OCI-LY1 (cell line): ENCODE results near the gene SPESP1.
"Not testable (repeated sequence)": the region's sequence is repeated elsewhere in the genome, so short reads cannot be mapped to it uniquely, and the experiment has no call there.

Source experiments
- H2AFZ ChIP-seq: fragments of 200-600 bp; sonication (generic), shearing (Covaris generic); 2 replicates; pipeline ENCODE4 v1.6.0; 2014; ENCODE audit warnings: antibody characterized with exemption, mild to moderate bottlenecking, low read length
- H3F3A ChIP-seq: fragments of 200-600 bp; sonication (generic), shearing (Covaris generic); 2 replicates; pipeline ENCODE4 v1.6.0; 2014; ENCODE audit warnings: mild to moderate bottlenecking, antibody characterized with exemption, low read length, moderate library complexity; ENCODE audit not compliant: insufficient read depth
- H3K27ac ChIP-seq: fragments of 200-600 bp; sonication (generic); 2 replicates; pipeline ENCODE4 v1.5.1; 2014; ENCODE audit warnings: low read length, mixed run types, mild to moderate bottlenecking, low read depth; ENCODE audit not compliant: poor library complexity, severe bottlenecking
- H3K27me3 ChIP-seq: fragments of 200-600 bp; sonication (generic); 2 replicates; pipeline ENCODE4 v1.6.0; 2014; ENCODE audit warnings: antibody characterized with exemption, mild to moderate bottlenecking, low read length, moderate library complexity; ENCODE audit not compliant: insufficient read depth
- H3K36me3 ChIP-seq: fragments of 200-600 bp; sonication (generic); 2 replicates; pipeline ENCODE4 v1.6.1; 2014; ENCODE audit warnings: mild to moderate bottlenecking, antibody characterized with exemption, low read length, moderate library complexity, mixed read lengths; ENCODE audit not compliant: insufficient read depth
- H3K4me1 ChIP-seq: fragments of 200-600 bp; sonication (generic); 2 replicates; pipeline ENCODE4 v1.5.1; 2014; ENCODE audit warnings: mild to moderate bottlenecking, low read length, moderate library complexity; ENCODE audit not compliant: insufficient read depth, severe bottlenecking
- H3K4me2 ChIP-seq: fragments of 200-600 bp; sonication (generic), shearing (Covaris generic); 2 replicates; pipeline ENCODE4 v1.6.1; 2014; ENCODE audit warnings: low read length
- H3K4me3 ChIP-seq: fragments of 200-600 bp; sonication (generic); 2 replicates; pipeline ENCODE4 v1.5.1; 2014; ENCODE audit warnings: low read length, low read depth, mild to moderate bottlenecking, mixed read lengths; ENCODE audit not compliant: poor library complexity, severe bottlenecking
- H3K79me2 ChIP-seq: fragments of 200-600 bp; shearing (Covaris generic); 2 replicates; pipeline ENCODE4 v1.6.1; 2016; ENCODE audit warnings: mixed run types, low read length, mixed read lengths; ENCODE audit not compliant: insufficient read depth
- H3K9ac ChIP-seq: fragments of 200-600 bp; sonication (generic), shearing (Covaris generic); 2 replicates; pipeline ENCODE4 v1.6.1; 2014; ENCODE audit warnings: mild to moderate bottlenecking, low read length, mixed read lengths
- H3K9me2 ChIP-seq: fragments of 200-600 bp; sonication (generic), shearing (Covaris generic); 2 replicates; pipeline ENCODE4 v1.6.1; 2014; ENCODE audit warnings: low read depth, mild to moderate bottlenecking, low read length, mixed read lengths
- H3K9me3 ChIP-seq: fragments of 200-600 bp; shearing (Covaris generic); 2 replicates; pipeline ENCODE4 v1.6.1; 2014; ENCODE audit warnings: low read length, mixed read lengths
- H4K20me1 ChIP-seq: fragments of 200-600 bp; sonication (generic), shearing (Covaris generic); 2 replicates; pipeline ENCODE4 v1.6.0; 2016; ENCODE audit warnings: mild to moderate bottlenecking, low read length; ENCODE audit not compliant: insufficient read depth
- EZH2 ChIP-seq: fragments of 200-600 bp; sonication (generic), shearing (Covaris generic); IDR thresholded peaks from 2 replicates; pipeline ENCODE4 v1.8.0; 2017; ENCODE audit warnings: borderline replicate concordance, mixed run types, mild to moderate bottlenecking, antibody characterized with exemption, low read length, moderate library complexity, mixed read lengths
- TF ChIP-seq, protein P1 (sequence below): fragments of 200-600 bp; sonication (generic), shearing (Covaris generic); IDR thresholded peaks from 2 replicates; pipeline ENCODE4 v1.5.1; 2017; ENCODE audit warnings: mild to moderate bottlenecking, antibody characterized with exemption, low read length, moderate library complexity, mixed read lengths

Gene SPESP1

GRCh38 chr15:68958597-68958996 is 28.3 kb downstream of the SPESP1 start:
- H3K9ac ChIP-seq = no peak overlapping the region

GRCh38 chr15:68962465-68962864 is 32.1 kb downstream of the SPESP1 start:
- Histone ChIP-seq H3K27me3 (no peaks in the 10 kb centered on the region), H3K9me2 (no peaks in the 10 kb centered on the region; the same call in 1 of the 2 replicates), H3K4me3 (no peak overlapping the region), H3K27ac (no peak overlapping the region), H3K9ac (no peak overlapping the region), H3K36me3 (no peaks in the 10 kb centered on the region), H4K20me1 (no peaks in the 10 kb centered on the region), H3K79me2 (no peaks in the 10 kb centered on the region), H3K4me1 (no peaks in the 10 kb centered on the region), H3K4me2 (no peak overlapping the region), H3F3A (no peaks in the 10 kb centered on the region), H3K9me3 (no peaks in the 10 kb centered on the region), H2AFZ (no peak overlapping the region)
- TF ChIP-seq EZH2 = no peak
- TF ChIP-seq, protein P1, sequence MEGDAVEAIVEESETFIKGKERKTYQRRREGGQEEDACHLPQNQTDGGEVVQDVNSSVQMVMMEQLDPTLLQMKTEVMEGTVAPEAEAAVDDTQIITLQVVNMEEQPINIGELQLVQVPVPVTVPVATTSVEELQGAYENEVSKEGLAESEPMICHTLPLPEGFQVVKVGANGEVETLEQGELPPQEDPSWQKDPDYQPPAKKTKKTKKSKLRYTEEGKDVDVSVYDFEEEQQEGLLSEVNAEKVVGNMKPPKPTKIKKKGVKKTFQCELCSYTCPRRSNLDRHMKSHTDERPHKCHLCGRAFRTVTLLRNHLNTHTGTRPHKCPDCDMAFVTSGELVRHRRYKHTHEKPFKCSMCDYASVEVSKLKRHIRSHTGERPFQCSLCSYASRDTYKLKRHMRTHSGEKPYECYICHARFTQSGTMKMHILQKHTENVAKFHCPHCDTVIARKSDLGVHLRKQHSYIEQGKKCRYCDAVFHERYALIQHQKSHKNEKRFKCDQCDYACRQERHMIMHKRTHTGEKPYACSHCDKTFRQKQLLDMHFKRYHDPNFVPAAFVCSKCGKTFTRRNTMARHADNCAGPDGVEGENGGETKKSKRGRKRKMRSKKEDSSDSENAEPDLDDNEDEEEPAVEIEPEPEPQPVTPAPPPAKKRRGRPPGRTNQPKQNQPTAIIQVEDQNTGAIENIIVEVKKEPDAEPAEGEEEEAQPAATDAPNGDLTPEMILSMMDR = no peak

More at GRCh38 chr15:68958597-68958996, 28.3 kb downstream of the SPESP1 start:
- Histone ChIP-seq H3K4me1 (no peaks in the 10 kb centered on the region), H3K4me3 (no peak overlapping the region), H3K4me2 (no peak overlapping the region), H2AFZ (no peak overlapping the region), H4K20me1 (no peaks in the 10 kb centered on the region), H3K27ac (no peak overlapping the region), H3K36me3 (no peaks in the 10 kb centered on the region), H3F3A (no peaks in the 10 kb centered on the region), H3K9me2 (no peaks in the 10 kb centered on the region; the same call in 1 of the 2 replicates), H3K27me3 (no peaks in the 10 kb centered on the region), H3K79me2 (no peaks in the 10 kb centered on the region), H3K9me3 (no peaks in the 10 kb centered on the region)
- no peak for TF ChIP-seq EZH2
- TF ChIP-seq, protein P1 = no peak

DNA sequence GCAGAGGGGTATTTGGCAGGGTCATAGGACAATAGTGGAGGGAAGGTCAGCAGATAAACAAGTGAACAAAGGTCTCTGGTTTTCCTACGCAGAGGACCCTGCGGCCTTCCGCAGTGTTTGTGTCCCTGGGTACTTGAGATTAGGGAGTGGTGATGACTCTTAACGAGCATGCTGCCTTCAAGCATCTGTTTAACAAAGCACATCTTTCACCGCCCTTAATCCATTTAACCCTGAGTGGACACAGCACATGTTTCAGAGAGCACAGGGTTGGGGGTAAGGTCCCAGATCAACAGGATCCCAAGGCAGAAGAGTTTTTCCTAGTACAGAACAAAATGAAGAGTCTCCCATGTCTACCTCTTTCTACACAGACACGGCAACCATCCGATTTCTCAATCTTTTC is 33.4 kb downstream of the SPESP1 start:
- not testable (repeated sequence) for H3K9me2 ChIP-seq, H3K9me3 ChIP-seq, H3K27ac ChIP-seq, H3K36me3 ChIP-seq, H3K79me2 ChIP-seq, H3K4me2 ChIP-seq, H2AFZ ChIP-seq, H3K9ac ChIP-seq, H3K4me1 ChIP-seq, H4K20me1 ChIP-seq, H3K4me3 ChIP-seq, H3K27me3 ChIP-seq, H3F3A ChIP-seq

DNA sequence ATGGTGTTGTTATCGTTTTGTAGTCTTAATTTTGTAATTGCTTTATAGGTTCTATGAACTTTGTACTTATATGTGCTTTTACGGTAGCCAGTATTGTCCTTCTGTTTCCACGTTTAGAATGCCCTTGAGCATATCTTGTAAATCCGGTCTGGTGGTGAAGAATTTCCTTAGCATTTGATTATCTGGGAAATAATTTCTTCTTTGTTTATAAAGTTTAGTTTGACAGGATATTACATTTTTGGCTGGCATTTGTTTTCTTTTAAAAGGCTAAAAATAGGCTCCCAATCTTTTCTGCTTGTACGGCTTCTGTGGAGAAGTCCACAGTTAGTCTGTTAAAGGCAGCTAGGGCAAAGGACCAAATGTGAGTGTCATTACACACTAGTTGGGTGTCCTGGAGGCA is 36.7 kb downstream of the SPESP1 start:
- no peaks in the 10 kb centered on the region for H3K36me3 ChIP-seq
- H3K9ac ChIP-seq = no peak overlapping the region
- H3K27ac ChIP-seq = no peak overlapping the region
- no peaks in the 10 kb centered on the region for H4K20me1 ChIP-seq
- no peaks in the 10 kb centered on the region; the same call in 1 of the 2 replicates for H3K27me3 ChIP-seq
- H3K4me3 ChIP-seq = no peak overlapping the region
- H3K9me3 ChIP-seq = peaks cover 6% of the 10 kb centered on the region; the same call in 1 of the 2 replicates
- no peak for TF ChIP-seq EZH2
- TF ChIP-seq, protein P1 = no peak
- no peak overlapping the region for H2AFZ ChIP-seq
- no peaks in the 10 kb centered on the region for H3K9me2 ChIP-seq
- no peaks in the 10 kb centered on the region for H3K4me1 ChIP-seq
- H3K79me2 ChIP-seq = no peaks in the 10 kb centered on the region
- no peak overlapping the region for H3K4me2 ChIP-seq
- H3F3A ChIP-seq = no peaks in the 10 kb centered on the region
